Measurements from ENCODE around the gene ADI1.

ADI1 gene

GRCh38 chr2:3519255-3520205 is at the start of gene ADI1:
Gene ADI1 (minus strand): TSS chr2:3519531. CDS start chr2:3519487, 44 bp downstream.
- peak within 1 kb of the TSS; percentile 81 for H3K4me3 ChIP-seq (ENCODE audit: low read depth, low read length)
- TF ChIP-seq, protein P1, sequence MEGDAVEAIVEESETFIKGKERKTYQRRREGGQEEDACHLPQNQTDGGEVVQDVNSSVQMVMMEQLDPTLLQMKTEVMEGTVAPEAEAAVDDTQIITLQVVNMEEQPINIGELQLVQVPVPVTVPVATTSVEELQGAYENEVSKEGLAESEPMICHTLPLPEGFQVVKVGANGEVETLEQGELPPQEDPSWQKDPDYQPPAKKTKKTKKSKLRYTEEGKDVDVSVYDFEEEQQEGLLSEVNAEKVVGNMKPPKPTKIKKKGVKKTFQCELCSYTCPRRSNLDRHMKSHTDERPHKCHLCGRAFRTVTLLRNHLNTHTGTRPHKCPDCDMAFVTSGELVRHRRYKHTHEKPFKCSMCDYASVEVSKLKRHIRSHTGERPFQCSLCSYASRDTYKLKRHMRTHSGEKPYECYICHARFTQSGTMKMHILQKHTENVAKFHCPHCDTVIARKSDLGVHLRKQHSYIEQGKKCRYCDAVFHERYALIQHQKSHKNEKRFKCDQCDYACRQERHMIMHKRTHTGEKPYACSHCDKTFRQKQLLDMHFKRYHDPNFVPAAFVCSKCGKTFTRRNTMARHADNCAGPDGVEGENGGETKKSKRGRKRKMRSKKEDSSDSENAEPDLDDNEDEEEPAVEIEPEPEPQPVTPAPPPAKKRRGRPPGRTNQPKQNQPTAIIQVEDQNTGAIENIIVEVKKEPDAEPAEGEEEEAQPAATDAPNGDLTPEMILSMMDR (IDR thresholded peaks at IDR 0.05; ENCODE audit: low read depth, low read length) = no peak

DNA sequence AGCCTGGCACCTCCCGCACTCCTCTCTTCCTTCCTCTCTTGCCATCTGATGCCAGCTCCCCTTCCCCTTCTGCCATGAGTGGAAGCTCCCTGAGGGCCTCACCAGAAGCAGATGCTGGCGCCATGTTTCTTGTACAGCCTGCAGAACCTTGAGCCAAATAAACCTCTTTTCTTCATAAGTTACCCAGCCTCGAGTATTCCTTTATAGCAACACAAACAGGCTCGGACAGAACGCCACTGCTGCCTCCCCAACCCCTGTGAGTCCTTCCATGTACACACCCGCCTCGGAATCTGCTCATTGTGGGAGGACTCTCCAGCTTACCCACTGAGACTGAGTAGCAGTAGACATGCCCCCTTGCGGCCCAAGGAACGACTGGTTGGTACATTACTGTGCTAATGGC is 47.5 kb upstream of the ADI1 start:
- TF ChIP-seq, protein P1 (IDR thresholded peaks at IDR 0.05; ENCODE audit: low read depth, low read length) = no peak
- no peak overlapping the region for H3K4me3 ChIP-seq (ENCODE audit: low read depth, low read length)

DNA sequence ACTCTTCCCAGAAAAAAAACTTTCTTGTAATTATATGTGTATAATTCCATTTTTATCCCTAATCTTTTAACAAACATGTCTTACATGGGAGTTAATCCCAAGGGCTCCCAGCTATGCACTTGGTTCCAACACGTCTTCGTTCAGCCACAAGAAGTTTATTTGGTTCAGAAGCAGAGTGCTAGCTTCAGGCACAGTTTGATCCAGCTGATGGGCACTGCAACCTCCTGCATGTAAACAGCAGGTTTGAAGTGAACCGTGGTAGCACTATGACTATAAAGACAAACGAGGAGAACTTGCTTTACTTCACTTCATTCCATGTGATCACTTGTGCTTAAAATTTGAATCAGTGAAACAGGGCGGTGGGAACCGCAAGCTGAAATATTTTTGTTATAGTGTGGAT is 45.8 kb upstream of the ADI1 start:
- TF ChIP-seq, protein P1 (IDR thresholded peaks at IDR 0.05; ENCODE audit: low read depth, low read length) = no peak
- no peak overlapping the region for H3K4me3 ChIP-seq (ENCODE audit: low read depth, low read length)

- TF ChIP-seq, protein P1 (IDR thresholded peaks at IDR 0.05; ENCODE audit: low read depth, low read length) = no peak
- H3K4me3 ChIP-seq (ENCODE audit: low read depth, low read length) = no peak overlapping the region
Measured at GRCh38 chr2:3563521-3563976, 44.2 kb upstream of the ADI1 start.

- H3K4me3 ChIP-seq (ENCODE audit: low read depth, low read length) = peak within 1 kb of the TSS; percentile 77
- TF ChIP-seq, protein P1 (IDR thresholded peaks at IDR 0.05; ENCODE audit: low read depth, low read length) = no peak
Measured at GRCh38 chr2:3558205-3559014, 39.1 kb upstream of the ADI1 start, which contains the start of gene RNASEH1. Gene RNASEH1 (minus strand): TSS chr2:3558333. CDS start chr2:3558260, 73 bp downstream.

DNA sequence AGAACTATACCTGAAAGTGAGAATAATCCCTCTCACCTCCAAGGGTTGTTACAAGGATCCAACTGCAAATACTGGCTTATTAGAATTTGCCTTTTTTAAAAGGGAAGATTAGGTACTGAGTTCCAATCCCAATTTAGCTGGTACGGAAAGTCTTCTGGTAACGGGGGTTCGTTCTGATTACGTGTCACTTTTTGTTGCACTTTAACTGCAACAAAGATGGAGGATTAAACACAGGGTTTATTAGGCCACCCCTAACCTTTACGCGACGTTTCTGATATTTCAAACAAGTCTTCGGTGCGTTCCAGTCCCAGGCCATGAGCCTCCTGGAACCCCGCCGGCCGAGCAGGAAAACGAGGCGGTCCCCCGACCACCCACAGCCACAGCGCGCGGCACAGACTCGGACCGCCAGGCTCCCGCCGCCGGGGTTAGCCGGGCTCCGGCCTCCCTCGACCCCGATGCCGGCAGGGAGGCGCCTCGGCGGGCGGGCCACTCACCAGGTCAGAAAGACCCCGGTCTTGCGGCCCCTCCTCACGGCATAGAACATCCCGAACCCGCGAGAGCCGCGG is 38.4 kb upstream of the ADI1 start:
- H3K4me3 ChIP-seq (ENCODE audit: low read depth, low read length) = peak overlapping the region; percentile 77
- TF ChIP-seq, protein P1 (IDR thresholded peaks at IDR 0.05; ENCODE audit: low read depth, low read length) = no peak
